HuH-7 (cell line): ENCODE data around the gene CECR2.
"Not testable (repeated sequence)": the region's sequence is repeated elsewhere in the genome, so short reads cannot be mapped to it uniquely, and the experiment has no call there.

Experiments
- DNase-seq: peaks from one replicate; pipeline ENCODE4 v3.0.0; 2011; ENCODE audit warnings: low spot score

The CECR2 gene

DNA sequence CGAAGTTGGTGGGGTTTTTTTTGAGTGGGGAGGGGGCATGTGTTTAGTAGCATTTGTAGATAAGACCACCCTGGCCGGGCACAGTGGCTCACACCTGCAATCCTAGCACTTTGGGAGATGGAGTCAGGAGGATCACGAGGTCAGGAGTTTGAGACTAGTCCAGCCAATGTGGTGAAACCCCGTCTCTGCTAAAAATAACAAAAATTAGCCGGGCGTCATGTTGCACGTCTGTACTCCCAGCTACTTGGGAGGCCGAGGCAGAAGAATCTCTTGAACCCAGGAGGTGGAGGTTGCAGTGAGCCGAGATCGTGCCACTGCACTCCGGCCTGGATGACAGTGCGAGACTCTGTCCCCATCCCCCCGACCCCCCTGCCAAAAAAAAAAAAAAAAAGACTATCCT, 34.6 kb downstream of the CECR2 start:
- DNase-seq = no peak

- no peak for DNase-seq
These were observed 38.4 kb downstream of the CECR2 start for GRCh38 chr22:17407643-17408042.

GRCh38 chr22:17410576-17410975, 41.3 kb downstream of the CECR2 start:
- no peak for DNase-seq

DNA sequence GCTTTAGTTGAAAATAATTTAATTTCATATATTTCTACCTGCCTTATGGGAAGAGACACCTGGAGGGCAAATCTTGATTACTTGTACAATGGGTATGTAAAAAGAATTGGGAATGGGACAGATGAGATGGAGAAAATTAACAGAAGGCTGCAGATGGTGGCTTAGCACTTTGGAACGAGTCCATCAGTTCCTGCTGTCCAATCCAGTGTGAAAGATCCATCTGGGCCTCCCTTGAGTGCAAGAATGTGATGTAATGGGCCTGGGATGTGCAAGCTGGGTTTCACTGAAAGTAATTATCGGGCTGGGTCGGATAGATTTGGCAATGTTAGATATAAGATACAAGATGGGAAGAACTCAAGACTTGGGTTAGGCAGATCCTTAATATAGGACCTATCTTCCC, 42.0 kb downstream of the CECR2 start:
- DNase-seq = no peak

DNA sequence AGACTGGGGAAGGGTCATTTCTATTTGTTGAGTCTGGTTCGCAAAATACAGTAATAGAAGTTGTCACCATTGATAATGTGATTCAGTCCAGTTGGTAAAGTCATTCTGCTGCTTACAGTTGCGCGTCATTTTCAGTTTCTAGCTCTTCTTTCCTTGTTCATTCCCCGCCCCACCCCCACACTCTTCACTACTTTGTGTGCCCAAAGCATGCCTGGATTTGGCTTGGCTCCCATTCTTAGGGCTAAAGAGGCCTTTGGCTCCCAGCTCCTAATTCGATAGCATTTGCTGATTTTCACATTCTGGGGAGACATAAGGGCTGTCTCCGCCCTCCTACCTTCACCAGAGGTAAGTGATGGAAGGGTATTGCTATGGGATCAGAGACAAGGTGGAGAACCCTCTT, 43.0 kb downstream of the CECR2 start:
- DNase-seq = no peak

DNA sequence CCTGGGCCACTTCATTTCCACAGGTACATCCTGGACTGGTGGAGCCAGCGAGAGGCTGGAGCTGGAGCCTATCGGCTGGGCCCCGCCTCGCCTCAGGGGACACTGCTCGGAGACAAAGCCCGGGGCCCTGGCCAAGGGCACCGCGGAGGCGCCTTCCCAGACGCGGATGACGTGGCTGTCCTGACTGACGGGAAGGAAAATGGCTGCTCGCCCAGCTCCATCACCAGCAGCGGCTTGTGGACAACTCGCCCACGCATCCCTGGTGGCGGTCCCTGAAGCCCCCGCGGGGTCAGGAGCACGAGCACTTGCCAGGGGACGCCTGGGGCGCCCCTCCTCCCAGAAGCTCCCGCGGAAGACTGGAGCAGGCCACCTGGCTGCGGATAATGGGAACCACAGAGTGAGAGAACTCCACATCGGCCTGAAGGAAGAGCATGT, 49.6 kb downstream of the CECR2 start:
- DNase-seq = no peak

DNA sequence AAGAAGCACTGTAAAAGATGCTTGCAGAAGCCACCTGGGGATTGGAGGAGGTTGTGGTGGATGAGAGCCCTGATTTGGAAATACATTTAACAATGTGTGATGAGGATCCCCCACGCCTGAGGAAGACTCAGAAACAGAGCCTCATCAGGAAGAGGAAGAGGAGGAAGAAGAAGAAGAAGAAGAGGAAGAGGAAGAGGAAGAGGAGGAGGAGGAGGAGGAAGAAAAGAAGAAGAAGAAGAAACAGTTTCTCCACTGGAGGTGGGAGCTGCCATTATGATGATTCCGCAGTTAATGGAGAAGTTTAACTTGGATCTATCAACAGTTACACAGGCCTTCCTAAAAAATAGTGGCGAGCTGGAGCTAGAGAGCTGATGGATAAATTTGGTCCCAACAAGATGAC, 50.1 kb downstream of the CECR2 start:
- DNase-seq = no peak

- no peak for DNase-seq
These were observed 53.6 kb downstream of the CECR2 start for GRCh38 chr22:17422736-17423343.

DNA sequence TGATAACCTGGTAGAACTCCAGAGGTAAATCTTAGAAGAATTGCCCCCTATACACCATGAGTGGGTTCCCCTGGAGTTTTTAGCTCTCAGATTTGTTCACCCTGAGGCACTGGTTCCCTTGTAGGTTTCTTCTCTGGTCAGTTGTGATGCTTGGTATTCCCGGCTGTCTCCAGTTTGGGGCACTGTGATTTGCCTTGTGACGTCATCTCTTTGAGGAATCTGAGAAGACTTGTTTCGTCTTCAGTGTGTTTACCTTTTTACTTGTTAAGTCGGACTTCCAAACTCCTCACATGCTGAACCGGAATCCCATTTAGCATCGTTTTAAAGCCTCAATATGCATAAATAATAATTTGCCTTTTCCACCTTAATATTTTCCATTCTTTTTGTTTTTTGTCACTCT, 54.4 kb downstream of the CECR2 start:
- no peak for DNase-seq

DNA sequence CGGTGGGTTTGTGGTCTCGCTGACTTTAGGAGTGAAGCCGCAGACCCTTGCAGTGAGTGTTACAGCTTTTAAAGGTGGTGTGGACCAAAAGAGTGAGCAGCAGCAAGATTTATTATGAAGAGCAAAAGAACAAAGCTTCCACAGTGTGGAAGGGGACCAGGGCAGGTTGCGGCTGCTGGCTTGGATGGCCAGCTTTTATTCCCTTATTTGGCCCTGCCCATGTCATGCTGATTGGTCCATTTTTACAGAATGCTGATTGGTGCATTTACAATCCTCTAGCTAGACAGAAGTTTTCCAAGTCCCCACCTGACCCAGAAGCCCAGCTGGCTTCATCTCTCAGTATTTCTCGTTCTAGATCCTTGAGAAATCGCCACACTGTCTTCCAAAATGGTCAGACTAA, 58.3 kb downstream of the CECR2 start:
- not testable (repeated sequence) for DNase-seq

DNA sequence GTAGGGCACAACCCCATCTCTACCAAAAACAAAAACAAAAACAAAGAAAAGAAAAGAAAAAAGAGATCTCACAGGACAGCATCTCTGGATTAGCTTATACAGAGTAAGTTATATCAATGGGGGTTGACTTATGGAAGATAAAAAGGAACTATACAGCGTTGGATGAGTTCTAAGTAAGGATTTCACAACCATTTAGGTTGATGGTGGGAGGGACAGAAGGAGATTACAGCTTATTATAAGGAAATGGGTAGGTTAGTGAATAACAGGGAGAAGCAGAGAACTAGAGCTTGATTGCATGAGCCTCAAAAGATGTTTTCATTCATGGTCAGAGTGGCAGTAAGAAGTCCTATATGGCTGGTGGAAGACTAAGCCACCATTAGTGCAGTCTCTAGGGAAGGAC, 60.3 kb downstream of the CECR2 start:
- DNase-seq = no peak

DNA sequence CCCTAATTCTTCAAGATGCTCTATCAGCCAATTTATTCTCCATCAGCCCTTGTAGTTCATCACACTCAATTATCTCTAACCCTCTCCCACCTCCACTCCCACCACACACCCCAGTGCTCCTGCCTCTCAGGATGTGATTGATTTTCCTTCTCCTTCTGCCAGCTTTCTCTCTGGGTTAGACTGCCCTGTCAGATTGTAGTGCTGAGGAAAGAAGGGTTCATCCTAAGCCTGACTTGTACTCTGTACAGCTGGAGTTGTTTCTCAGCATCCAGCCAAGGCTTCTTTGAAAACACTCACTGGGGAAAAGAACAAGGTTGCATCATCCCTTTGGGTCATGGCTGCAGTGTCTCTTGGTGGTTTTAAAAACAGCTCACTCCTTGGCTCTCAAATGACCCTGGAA, 61.2 kb downstream of the CECR2 start:
- no peak for DNase-seq

- DNase-seq = no peak
These were observed 61.9 kb downstream of the CECR2 start for GRCh38 chr22:17431179-17431578.

DNA sequence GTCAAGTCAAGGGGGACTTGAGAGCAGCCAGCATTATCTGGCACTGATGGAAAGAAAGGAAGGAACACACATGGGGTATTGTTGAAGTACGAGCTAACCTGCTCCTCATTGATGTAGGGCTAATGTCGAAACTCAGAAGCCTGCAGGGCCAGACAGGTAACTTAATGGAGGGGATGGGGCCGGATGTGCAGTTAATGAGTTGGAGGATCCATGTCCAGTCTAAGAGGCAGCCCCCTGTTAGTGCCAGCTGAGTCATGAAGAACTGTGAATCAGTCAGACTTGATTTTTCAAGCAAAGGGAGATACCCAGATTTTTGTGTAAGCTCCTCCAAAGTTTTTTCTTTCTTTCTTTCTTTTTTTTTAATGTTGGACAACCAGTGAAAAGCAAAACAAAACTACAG, 65.6 kb downstream of the CECR2 start:
- no peak for DNase-seq

- DNase-seq = no peak
These were observed 66.1 kb downstream of the CECR2 start for GRCh38 chr22:17435375-17435774.

DNA sequence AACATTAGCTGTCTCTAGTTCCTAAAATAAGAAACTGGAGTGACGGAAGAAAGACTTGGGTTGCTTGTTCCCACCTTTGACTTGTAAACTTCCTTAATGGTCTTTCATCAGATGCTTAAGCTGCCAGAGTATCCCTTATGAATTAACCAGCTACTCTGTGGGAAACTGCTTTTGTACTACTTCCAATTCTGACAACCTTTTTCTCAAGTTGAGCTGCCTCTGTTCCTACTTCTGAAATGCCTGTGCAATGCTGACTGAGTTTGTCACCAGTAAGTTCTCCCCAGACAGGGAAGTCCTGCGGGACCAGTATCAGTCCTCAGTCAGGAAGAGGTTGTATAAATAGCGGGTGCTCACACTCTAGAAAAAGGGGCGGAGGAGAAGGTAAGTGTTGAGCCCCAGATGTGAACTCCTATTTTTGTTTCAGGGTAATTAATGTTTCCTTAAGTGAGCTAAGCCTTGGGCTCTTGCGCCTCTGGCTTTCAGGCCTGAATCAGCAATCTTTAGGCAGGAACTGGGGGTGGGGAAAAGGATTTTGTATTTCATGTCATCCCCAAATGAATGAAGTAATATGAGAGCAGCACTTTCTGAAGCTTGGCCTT, 67.2 kb downstream of the CECR2 start:
- no peak for DNase-seq

GRCh38 chr22:17436981-17437412, 67.7 kb downstream of the CECR2 start:
- DNase-seq = no peak

GRCh38 chr22:17438026-17438425, 68.8 kb downstream of the CECR2 start:
- DNase-seq = no peak

- no peak for DNase-seq
These were observed 72.1 kb downstream of the CECR2 start for GRCh38 chr22:17441326-17441725.

DNA sequence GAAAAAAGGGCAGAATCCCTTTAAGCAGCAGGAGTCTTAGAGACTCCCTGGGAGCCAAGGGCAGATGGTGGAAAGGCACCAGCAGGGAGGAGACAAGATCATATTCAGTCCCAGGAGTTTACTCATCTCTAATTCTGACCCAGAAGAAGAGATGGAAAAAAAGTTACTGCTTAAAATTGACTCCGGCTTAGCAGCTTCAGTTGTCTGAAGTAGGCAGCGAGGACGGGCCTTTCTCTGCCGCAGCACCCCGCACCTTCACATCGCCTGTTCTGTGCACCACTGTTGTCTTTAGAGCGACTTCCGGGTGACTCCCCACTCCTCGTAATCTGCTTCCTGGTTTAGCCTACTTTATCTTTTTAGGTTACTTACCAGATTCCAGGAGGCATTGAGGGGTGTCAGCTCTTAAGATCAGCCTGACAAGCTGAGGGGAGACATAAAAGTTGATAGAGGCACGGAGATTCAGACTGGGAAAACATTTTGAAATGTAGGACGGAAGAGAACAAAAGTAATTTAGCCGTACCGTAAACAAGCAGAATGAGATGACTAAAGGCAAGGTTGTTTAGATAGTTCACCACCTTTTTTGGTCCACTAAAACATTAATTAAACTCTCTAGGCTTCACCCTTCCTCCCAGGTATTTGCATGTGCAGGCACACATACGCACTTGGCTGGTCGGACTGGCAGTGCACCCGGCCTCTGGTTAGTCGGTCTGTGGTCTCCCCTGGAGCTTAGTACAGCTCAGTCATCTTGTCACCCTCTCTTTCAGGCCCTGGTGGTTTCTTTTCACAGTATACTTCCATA, 74.3 kb downstream of the CECR2 start:
- DNase-seq = no peak

DNA sequence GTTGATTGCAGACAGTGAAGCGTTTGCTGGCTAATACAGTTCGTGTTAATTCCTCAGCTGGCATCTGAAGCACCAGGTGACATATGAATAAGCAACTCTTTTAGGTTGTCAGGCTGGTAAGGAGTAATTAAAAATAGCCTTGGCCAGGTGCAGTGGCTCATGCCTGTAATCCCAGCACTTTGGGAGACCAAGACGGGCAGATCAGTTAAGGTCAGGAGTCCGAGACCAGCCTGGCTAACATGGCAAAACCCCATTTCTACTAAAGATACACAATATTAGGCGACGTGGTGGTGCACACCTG, 74.9 kb downstream of the CECR2 start:
- DNase-seq = no peak

DNA sequence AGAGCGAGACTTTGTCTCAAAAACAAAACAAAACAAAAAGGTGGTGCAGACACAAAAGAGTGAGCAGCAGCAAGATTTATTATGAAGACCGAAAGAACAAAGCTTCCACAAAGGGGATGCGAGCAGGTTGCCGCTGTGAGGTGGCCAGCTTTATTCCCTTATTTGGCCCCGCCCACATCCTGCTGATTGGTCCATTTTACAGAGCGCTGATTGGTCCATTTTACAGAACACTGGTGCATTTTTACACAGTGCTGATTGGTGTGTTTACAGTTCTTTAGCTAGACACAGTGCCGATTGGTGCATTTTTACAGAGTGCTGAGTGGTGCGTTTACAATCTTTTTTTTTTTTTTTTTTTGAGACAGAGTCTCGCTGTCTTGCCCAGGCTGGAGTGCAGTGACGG, 77.4 kb downstream of the CECR2 start:
- DNase-seq = no peak

DNA sequence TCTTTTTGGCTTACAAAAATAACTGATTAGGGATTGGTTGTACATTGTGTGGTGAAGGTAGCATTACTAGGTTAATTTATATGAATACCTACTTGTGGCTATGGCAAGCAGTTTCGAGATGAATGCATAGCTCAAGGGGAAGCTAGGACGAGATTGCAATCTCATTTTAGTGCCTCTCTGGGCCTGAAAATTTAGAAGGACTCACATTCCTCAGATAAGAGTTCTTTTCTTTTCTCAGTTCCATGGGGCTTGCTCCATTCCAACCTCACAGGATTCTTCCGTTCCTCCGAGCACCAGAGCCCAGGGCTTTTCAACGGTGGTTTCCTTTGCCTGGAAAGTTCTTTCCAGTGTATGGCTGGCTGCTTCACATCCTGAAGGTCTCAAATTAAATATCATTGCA, 82.1 kb downstream of the CECR2 start:
- DNase-seq = no peak

GRCh38 chr22:17460895-17461294, 91.6 kb downstream of the CECR2 start:
- DNase-seq = no peak
